Upper lobe of right lung (tissue), 1 donor: ENCODE measurements around the gene TAF3. TPM values are rescaled to one million over a fixed set of nuclear protein-coding genes. Genes with fewer than 3 reads are reported as not detected.

Source experiments
- ATAC-seq: fragments of 200-7000 bp; cut with Tn5 transposase; one replicate; pipeline ENCODE4 v1.9.1; 2020; ENCODE audit warnings: mild to moderate bottlenecking, moderate library complexity
- DNase-seq: peaks from one replicate; pipeline ENCODE4 v3.0.0-alpha.2; 2020
- H3K27ac ChIP-seq: fragments of 200-600 bp; one replicate; pipeline ENCODE4 v1.8.0; 2022
- H3K27me3 ChIP-seq: fragments of 200-600 bp; one replicate; pipeline ENCODE4 v1.8.0; 2022; ENCODE audit warnings: mild to moderate bottlenecking
- H3K36me3 ChIP-seq: fragments of 200-600 bp; one replicate; pipeline ENCODE4 v1.8.0; 2022
- H3K4me1 ChIP-seq: fragments of 200-600 bp; one replicate; pipeline ENCODE4 v1.8.0; 2022
- H3K4me3 ChIP-seq: fragments of 200-600 bp; one replicate; pipeline ENCODE4 v1.8.0; 2022; ENCODE audit warnings: mild to moderate bottlenecking
- H3K9me3 ChIP-seq: fragments of 200-600 bp; one replicate; pipeline ENCODE4 v1.8.0; 2022
- CTCF ChIP-seq: fragments of 200-600 bp; IDR thresholded peaks from one replicate; pipeline ENCODE4 v1.8.0; 2022; ENCODE audit warnings: antibody characterized with exemption
- intact Hi-C: fragments of 100-400 bp; cut with DNase I; formaldehyde crosslinking; loops from one replicate; pipeline ENCODE4 v1.11.0; 2022
- total RNA-seq: library from RNA; stranded (reverse); fragmentation: NEBNext Ultra II Directional; extraction: Animal tissue kit (Norgen Biotek cat#: 25700); gene quantifications from one replicate; pipeline ENCODE4 v1.2.1, GENCODE V29; 2021
- donor health status: DM: no; HTN: yes; CAD: no; lungs with severe emphysema.

The TAF3 gene
- total RNA-seq, 1 donor from 2014 or later: 11.8 TPM

GRCh38 chr10:7887174-7887816 lies 69.0 kb downstream of the TAF3 start:
- no peak overlapping the region for H3K27ac ChIP-seq
- H3K9me3 ChIP-seq: no peaks in the 10 kb centered on the region
- no peaks in the 10 kb centered on the region for H3K36me3 ChIP-seq
- H3K4me3 ChIP-seq: no peak overlapping the region
- H3K4me1 ChIP-seq: peaks cover 9% of the 10 kb centered on the region
- no peaks in the 10 kb centered on the region for H3K27me3 ChIP-seq
- intact Hi-C loops: no loop called here
- ATAC-seq: no peak
- DNase-seq: no peak
- TF ChIP-seq CTCF: no peak

- TF ChIP-seq CTCF: no peak
- H3K27me3 ChIP-seq: no peaks in the 10 kb centered on the region
- H3K4me3 ChIP-seq: no peak overlapping the region
- intact Hi-C loops: no loop called here
- no peak overlapping the region for H3K27ac ChIP-seq
- no peak for ATAC-seq
- no peak for DNase-seq
- H3K9me3 ChIP-seq: no peaks in the 10 kb centered on the region
- H3K4me1 ChIP-seq: peaks cover 9% of the 10 kb centered on the region
- H3K36me3 ChIP-seq: no peaks in the 10 kb centered on the region
Observed at GRCh38 chr10:7889947-7890542, 71.7 kb downstream of the TAF3 start.

- H3K27me3 ChIP-seq: no peaks in the 10 kb centered on the region
- DNase-seq (no peak), ATAC-seq (no peak)
- TF ChIP-seq CTCF: no peak
- H3K9me3 ChIP-seq: no peaks in the 10 kb centered on the region
- H3K4me1 ChIP-seq: peaks cover 9% of the 10 kb centered on the region
- H3K4me3 ChIP-seq: no peak overlapping the region
- no peak overlapping the region for H3K27ac ChIP-seq
- intact Hi-C loops: no loop called here
- H3K36me3 ChIP-seq: no peaks in the 10 kb centered on the region
Observed at GRCh38 chr10:7890781-7891180, 72.5 kb downstream of the TAF3 start.

- no peaks in the 10 kb centered on the region for H3K27me3 ChIP-seq
- ATAC-seq (no peak), DNase-seq (no peak)
Observed at GRCh38 chr10:7891634-7892033, 73.3 kb downstream of the TAF3 start.

GRCh38 chr10:7892146-7892545 lies 73.8 kb downstream of the TAF3 start:
- H3K27ac ChIP-seq: no peak overlapping the region
- no peak overlapping the region for H3K4me3 ChIP-seq
- DNase-seq: no peak
- no peak for ATAC-seq
- no peaks in the 10 kb centered on the region for H3K36me3 ChIP-seq
- no peak for TF ChIP-seq CTCF
- H3K4me1 ChIP-seq: peaks cover 9% of the 10 kb centered on the region
- H3K9me3 ChIP-seq: no peaks in the 10 kb centered on the region
- H3K27me3 ChIP-seq: no peaks in the 10 kb centered on the region
- intact Hi-C loops: no loop called here

More at GRCh38 chr10:7891634-7892033, 73.3 kb downstream of the TAF3 start:
- intact Hi-C loops: no loop called here
- no peaks in the 10 kb centered on the region for H3K9me3 ChIP-seq
- peaks cover 9% of the 10 kb centered on the region for H3K4me1 ChIP-seq
- TF ChIP-seq CTCF: no peak
- H3K27ac ChIP-seq: no peak overlapping the region
- H3K36me3 ChIP-seq: no peaks in the 10 kb centered on the region
- no peak overlapping the region for H3K4me3 ChIP-seq
